GM19328 (cell line): Measurements from ENCODE around the gene RASGRP1.

ENCODE experiments used
- ATAC-seq: cut with Tn5 transposase; IDR thresholded peaks from one replicate; pipeline ENCODE4 v1.9.1; 2021; ENCODE audit warnings: mild to moderate bottlenecking, moderate library complexity; ENCODE audit not compliant: unreplicated experiment

The RASGRP1 gene

GRCh38 chr15:38463893-38464292 lies 100.7 kb downstream of the RASGRP1 start:
- ATAC-seq = no peak

DNA sequence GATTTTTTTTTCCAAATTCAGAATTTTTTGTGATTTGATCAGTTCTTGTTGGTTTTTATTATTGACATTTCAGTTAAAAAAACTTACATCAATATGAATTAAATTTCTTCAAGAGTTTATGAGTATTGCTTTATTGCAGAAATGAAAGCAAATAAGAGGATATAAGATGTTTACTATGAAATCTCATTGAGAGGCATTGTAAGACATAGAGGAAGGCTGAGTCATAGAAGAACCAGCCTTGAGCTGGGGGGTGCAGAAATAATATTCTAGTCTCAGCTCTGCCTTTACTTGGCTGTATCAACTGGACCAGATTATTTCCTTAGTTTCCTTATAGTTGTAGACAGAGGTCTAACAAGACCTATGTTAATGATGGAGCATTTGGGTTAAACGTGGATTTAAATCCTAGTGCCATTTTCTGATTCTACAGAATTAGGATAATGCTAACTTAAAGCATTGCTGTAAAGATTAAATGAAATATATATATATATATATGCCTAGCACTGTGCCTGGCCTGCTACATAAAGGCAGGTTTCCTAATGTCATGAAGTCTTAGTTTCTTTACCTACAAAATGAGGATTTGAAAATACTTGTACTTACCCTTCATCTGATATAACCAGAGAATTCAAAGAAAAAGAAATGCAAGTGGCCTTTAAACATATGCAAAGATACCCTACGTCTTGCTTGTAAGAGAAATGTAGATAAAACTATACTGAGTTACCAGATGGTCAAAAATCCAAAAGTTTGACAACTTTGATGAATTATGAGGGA lies 103.4 kb downstream of the RASGRP1 start:
- ATAC-seq = no peak

DNA sequence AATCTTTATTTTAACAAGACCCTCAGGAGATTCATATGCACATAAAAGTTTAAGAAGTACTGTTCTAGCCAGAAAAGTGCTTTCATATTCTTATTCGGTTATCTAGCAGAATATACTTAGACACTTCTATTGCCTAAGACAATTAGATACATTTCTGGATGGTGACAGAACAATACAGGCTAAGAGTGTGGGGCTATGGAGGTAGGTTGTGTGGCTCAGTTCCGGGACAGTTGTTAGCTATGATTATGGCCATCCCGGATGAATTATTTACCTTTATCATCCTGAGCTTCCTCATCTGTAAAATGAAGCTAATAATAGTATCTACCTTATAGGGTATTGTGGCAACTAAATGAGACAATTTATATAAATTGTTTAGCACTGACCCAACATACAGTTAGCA lies 104.1 kb downstream of the RASGRP1 start:
- ATAC-seq = no peak

DNA sequence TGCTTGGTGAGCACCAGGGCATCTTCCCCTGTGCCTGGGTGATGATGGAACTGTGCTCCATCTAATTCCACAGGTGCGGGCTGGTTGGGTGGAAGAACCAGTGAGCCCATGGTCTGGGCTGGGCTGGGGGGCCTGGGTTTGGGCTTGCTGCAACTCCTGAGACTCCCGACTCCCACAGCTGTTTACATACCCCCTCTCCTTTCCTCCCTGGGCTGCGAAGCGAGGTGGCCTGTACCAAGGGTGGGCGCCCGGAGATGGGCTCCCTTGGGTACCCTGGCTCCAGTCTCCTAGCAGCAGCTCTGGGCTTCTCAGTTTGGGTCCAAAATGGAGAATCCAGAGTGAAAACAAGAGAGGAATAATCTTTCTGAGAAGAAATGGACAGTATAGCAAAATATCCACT lies 105.1 kb downstream of the RASGRP1 start:
- no peak for ATAC-seq

DNA sequence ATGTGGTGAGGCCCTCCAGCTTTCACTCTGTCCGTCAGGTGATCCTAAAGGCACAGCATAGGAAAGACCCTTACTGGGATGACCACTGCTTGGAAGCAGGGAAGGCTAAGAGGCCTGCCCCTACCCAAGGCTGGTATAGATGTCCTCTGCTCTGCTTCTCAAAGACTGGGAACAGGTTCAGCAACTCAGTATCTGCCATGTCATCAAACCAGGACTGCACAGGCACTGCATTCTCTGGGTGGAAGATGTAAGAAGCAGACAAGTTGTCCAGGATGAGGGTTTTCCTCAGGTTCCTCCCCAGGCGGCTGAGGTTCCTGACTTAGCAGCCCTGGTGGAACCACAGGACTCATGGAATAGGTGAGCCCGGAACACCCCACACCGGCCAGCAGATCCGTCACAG lies 106.0 kb downstream of the RASGRP1 start:
- ATAC-seq = no peak

DNA sequence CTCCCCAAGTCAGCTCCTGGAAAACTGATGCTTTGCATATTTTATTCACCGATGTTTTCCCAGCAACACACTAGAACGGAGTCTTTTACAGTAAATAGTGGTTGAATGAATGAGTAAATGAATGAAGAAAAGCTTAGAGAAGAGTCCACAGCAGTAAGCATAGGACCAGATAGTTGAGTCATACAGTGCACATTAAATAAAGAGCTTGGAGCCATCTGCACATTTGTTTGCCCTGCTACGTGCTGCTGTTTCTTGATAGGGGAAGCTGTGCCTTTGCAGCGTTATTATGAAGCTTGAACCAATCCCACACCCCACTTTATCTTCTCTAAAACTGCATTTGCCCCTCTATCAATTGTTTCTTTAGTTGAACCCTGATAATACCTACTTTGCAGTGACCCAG lies 109.5 kb downstream of the RASGRP1 start:
- ATAC-seq = no peak

GRCh38 chr15:38454696-38455090 lies 109.9 kb downstream of the RASGRP1 start:
- no peak for ATAC-seq

DNA sequence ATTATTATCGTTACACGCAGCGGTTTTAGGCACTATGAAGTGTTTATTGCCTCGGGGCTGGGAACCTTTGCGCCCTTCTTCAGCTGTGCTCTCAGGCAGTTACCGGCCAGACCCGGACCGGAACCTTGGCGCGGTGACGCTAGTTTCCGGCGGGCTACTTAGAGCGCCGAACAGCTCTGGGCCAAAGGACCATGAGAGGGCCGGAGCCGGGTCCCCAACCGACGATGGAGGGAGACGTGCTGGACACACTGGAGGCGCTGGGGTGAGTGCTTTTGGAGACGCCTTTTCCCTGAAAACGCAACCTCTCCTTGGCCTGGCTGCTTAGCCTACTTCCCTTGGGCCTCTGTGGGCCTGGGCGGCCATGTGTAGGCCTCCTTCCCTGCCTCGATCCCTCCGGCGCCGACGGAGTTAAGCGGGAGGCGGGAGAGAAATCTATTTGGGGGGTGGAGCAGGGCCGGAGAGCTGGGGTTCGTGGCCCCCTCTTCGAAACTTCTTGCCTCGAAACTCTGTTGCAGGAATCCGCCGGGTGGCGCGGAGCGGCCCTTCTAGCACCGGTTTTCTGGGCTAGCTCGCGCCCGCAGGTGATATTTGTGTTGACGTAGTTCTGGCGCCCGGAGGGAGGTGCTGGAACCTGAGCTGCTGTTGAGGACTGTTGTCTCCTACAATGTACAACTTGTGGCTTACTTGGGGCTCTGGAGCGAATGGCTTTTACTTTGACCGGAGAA lies 110.5 kb downstream of the RASGRP1 start, which contains the start of gene FAM98B:
TSS of gene FAM98B (plus strand) at position 157 of the 725 bp plus-strand sequence. CDS start at position 192, 35 bp downstream.
- peak; percentile 80 for ATAC-seq

DNA sequence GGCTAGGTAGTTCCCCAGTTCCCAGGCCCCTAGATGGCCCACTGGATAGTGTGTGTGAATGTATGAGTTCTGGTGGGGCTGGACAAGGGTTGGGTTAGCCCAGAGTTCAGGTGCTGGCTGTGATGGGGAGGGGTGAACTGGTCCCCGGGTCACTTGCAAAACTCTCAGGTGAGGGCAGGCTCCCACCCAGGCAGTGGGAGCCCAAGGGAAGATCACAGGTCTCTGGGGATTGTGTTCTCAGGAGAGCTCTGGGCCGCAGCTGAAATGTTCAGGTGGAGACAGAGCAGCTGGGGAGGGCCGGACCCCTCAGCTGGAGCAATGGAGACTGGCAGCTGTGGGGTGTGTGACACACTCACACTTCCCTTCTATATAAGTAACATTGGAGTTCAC lies 123.5 kb downstream of the RASGRP1 start:
- ATAC-seq = no peak

- ATAC-seq = no peak
Observed at GRCh38 chr15:38440353-38441129, 124.1 kb downstream of the RASGRP1 start.
